ENCODE results near the gene MPHOSPH9.

Gene MPHOSPH9

DNA sequence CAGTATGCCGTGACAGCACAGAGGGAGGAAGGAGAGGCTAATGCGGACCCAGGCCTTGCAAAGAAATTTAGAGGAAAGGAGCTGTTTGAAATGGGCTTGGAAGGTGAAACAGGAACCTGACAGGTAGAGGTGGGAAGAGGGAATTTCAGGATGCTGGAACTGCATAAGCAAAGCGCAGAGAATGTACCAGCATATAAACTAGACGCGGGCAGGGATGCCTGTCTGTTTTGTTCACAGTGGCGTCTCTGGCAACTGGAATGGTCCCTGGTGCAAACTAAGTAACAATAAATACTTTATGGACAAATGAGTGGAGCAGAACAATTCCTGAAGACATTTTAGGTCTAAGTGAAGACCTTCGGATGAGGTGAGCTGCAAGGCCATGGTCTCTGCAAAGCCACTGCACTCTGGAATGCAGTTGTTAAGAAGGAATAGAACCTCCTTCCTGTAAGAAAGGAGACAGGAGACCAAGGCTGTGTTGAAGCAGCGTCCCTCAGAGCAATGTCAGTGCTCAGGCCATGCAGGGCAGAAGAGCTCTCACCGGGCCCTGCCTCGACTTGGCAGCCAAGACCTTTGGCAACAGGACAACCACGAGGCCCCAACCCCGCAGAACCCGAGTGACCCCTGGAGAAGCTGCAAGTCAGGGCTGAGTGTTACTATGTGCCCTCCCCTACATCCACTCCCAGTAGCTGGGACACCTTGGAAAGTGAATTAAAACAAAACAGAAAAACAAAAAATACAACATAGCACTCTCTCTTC is 124.8 kb downstream of the MPHOSPH9 start:
- TF ChIP-seq, protein P1, sequence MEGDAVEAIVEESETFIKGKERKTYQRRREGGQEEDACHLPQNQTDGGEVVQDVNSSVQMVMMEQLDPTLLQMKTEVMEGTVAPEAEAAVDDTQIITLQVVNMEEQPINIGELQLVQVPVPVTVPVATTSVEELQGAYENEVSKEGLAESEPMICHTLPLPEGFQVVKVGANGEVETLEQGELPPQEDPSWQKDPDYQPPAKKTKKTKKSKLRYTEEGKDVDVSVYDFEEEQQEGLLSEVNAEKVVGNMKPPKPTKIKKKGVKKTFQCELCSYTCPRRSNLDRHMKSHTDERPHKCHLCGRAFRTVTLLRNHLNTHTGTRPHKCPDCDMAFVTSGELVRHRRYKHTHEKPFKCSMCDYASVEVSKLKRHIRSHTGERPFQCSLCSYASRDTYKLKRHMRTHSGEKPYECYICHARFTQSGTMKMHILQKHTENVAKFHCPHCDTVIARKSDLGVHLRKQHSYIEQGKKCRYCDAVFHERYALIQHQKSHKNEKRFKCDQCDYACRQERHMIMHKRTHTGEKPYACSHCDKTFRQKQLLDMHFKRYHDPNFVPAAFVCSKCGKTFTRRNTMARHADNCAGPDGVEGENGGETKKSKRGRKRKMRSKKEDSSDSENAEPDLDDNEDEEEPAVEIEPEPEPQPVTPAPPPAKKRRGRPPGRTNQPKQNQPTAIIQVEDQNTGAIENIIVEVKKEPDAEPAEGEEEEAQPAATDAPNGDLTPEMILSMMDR (IDR thresholded peaks at IDR 0.05; ENCODE audit: low read depth, low read length): no peak
- no peaks in the 10 kb centered on the region for H3K27me3 ChIP-seq

GRCh38 chr12:123106640-123107359 is 126.1 kb downstream of the MPHOSPH9 start:
- DNase-seq: no peak
- no peaks in the 10 kb centered on the region for H3K36me3 ChIP-seq
- H3K4me1 ChIP-seq: no peaks in the 10 kb centered on the region
- no peak overlapping the region for H3K4me3 ChIP-seq (ENCODE audit: low read depth, low read length)
- H3K27me3 ChIP-seq: no peaks in the 10 kb centered on the region
- TF ChIP-seq, protein P1 (IDR thresholded peaks at IDR 0.05; ENCODE audit: low read depth, low read length): no peak
- H3K9me3 ChIP-seq: no peaks in the 10 kb centered on the region

More for the DNA sequence above, 124.8 kb downstream of the MPHOSPH9 start:
- no peaks in the 10 kb centered on the region for H3K4me1 ChIP-seq
- no peaks in the 10 kb centered on the region for H3K9me3 ChIP-seq
- H3K4me3 ChIP-seq (ENCODE audit: low read depth, low read length): no peak overlapping the region
- no peaks in the 10 kb centered on the region for H3K36me3 ChIP-seq
- no peak for DNase-seq

DNA sequence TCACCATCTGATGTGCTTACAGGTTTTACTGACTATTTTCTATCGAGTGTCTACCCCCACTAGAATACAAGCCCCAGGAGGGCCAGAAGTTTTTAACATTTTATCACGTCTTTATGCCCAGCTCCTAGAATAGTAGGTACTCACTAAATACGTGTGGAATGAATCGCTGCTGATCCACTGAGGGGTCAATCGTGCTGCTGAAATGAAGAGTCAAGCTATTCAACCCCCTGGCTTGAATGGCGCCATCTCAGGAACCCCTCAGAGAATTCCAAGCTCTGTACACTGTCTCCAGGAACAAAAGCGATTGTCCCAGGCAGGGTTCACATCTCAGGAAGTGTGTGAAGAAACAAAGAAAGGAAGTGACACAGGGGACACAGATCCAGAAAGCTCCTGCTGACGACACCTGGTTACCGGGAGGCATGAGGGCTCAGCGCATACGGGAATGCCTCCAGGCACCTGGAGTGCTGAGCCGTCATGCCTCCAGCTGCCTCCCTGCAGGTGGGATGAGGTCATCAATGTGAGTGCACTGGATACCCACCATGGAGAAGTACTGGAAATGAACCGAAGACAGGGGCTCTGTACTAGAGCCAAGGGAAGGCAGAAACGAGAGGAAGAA is 127.6 kb downstream of the MPHOSPH9 start:
- no peaks in the 10 kb centered on the region for H3K4me1 ChIP-seq
- H3K27me3 ChIP-seq: no peaks in the 10 kb centered on the region
- no peak overlapping the region for H3K4me3 ChIP-seq (ENCODE audit: low read depth, low read length)
- no peak for DNase-seq
- no peaks in the 10 kb centered on the region for H3K36me3 ChIP-seq
- no peaks in the 10 kb centered on the region for H3K9me3 ChIP-seq
- TF ChIP-seq, protein P1 (IDR thresholded peaks at IDR 0.05; ENCODE audit: low read depth, low read length): no peak

- H3K9me3 ChIP-seq: no peaks in the 10 kb centered on the region
- DNase-seq: no peak
- no peaks in the 10 kb centered on the region for H3K27me3 ChIP-seq
- H3K36me3 ChIP-seq: no peaks in the 10 kb centered on the region
- H3K4me1 ChIP-seq: peaks cover under 1% of the 10 kb centered on the region; the same call in 1 of the 2 replicates
- TF ChIP-seq, protein P1 (IDR thresholded peaks at IDR 0.05; ENCODE audit: low read depth, low read length): no peak
- no peak overlapping the region for H3K4me3 ChIP-seq (ENCODE audit: low read depth, low read length)
These were observed 128.1 kb downstream of the MPHOSPH9 start for GRCh38 chr12:123104809-123105208.

Data from BE2C (cell line).